Progenitor cell of endocrine pancreas (in vitro differentiated cells): ENCODE data around the gene SMCO2. TPM values are rescaled to one million over a fixed set of nuclear protein-coding genes. Genes with fewer than 3 reads are reported as not detected.

Experiments
- DNase-seq: peaks from one replicate; pipeline ENCODE4 v3.0.0; 2021; ENCODE audit warnings: low spot score; ENCODE audit not compliant: unreplicated experiment
- H3K27ac Mint-ChIP-seq: 2 replicates; pipeline ENCODE4 v1.8.0; 2021; ENCODE audit warnings: mild to moderate bottlenecking, moderate library complexity, mixed read lengths
- H3K27me3 Mint-ChIP-seq: 2 replicates; pipeline ENCODE4 v1.8.0; 2021; ENCODE audit warnings: mixed read lengths
- H3K36me3 Mint-ChIP-seq: 2 replicates; pipeline ENCODE4 v1.8.0; 2022; ENCODE audit warnings: mixed read lengths; ENCODE audit not compliant: insufficient read depth
- H3K4me1 Mint-ChIP-seq: 2 replicates; pipeline ENCODE4 v1.8.0; 2021; ENCODE audit warnings: low read depth, mixed read lengths
- H3K4me3 Mint-ChIP-seq: 2 replicates; pipeline ENCODE4 v1.8.0; 2021; ENCODE audit warnings: low read depth, mild to moderate bottlenecking, moderate library complexity, mixed read lengths
- H3K9me3 Mint-ChIP-seq: 2 replicates; pipeline ENCODE4 v1.8.0; 2021; ENCODE audit warnings: low read depth, mixed read lengths
- total RNA-seq: library from RNA; stranded (reverse); gene quantifications from 2 replicates; pipeline ENCODE4 v1.2.1, GENCODE V29; 2021
- TF ChIP-seq, protein P1 (sequence below): fragments of 200-600 bp; sonication (generic); IDR thresholded peaks from one replicate; pipeline ENCODE4 v1.5.0; 2021; ENCODE audit warnings: antibody characterized with exemption, mild to moderate bottlenecking; ENCODE audit not compliant: unreplicated experiment

SMCO2 gene
- total RNA-seq, 1 donor from 2014 or later: 1.4 TPM

DNA sequence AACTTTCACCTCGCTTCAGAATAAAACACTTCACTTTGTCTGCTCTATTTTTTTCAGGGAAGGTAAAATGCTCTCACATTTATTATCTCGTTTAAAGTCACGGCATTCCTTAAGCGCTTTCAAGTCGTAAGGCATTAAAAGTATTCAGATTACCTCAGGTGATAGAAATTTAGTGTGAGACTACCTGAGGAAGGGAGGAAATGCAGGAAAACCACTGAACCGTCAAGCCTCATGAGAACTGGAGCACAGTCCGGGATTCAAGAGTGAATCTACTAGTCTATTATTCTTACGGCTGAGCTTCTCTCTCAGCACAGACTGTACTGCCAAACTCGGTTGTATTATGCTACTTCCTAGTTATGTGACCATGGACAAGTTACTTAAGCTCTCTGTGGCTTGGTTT is 69.1 kb downstream of the SMCO2 start:
- H3K27ac Mint-ChIP-seq: peak overlapping the region; percentile 42

DNA sequence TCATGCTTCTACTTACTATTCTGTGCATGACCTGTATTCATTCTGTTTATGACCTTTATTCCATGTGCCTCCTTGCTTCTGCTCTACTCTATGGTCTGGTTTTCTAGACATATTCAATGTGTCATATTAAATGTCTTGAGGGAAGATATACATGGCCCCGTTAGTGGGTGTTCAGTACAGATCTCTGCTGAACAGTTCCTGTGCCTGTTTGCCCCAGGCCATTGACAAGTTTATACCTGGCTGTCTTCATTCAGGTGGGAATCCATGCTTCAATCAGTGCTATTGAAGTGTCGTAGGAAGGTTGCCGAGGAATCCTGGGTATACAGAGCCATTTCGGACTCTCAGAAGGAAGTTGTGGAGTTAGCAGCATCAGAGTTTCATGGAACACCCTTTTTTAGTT is 70.1 kb downstream of the SMCO2 start:
- Mint-ChIP-seq H3K27me3 (peaks cover 16% of the 10 kb centered on the region), H3K4me3 (no peak overlapping the region), H3K36me3 (no peaks in the 10 kb centered on the region), H3K27ac (no peak overlapping the region), H3K4me1 (peaks cover 16% of the 10 kb centered on the region), H3K9me3 (no peaks in the 10 kb centered on the region)
- DNase-seq: no peak
- TF ChIP-seq, protein P1, sequence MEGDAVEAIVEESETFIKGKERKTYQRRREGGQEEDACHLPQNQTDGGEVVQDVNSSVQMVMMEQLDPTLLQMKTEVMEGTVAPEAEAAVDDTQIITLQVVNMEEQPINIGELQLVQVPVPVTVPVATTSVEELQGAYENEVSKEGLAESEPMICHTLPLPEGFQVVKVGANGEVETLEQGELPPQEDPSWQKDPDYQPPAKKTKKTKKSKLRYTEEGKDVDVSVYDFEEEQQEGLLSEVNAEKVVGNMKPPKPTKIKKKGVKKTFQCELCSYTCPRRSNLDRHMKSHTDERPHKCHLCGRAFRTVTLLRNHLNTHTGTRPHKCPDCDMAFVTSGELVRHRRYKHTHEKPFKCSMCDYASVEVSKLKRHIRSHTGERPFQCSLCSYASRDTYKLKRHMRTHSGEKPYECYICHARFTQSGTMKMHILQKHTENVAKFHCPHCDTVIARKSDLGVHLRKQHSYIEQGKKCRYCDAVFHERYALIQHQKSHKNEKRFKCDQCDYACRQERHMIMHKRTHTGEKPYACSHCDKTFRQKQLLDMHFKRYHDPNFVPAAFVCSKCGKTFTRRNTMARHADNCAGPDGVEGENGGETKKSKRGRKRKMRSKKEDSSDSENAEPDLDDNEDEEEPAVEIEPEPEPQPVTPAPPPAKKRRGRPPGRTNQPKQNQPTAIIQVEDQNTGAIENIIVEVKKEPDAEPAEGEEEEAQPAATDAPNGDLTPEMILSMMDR: no peak

More for the DNA sequence above, 69.1 kb downstream of the SMCO2 start:
- Mint-ChIP-seq H3K36me3 (no peaks in the 10 kb centered on the region), H3K9me3 (no peaks in the 10 kb centered on the region), H3K27me3 (peaks cover 10% of the 10 kb centered on the region), H3K4me1 (peaks cover 20% of the 10 kb centered on the region), H3K4me3 (no peak overlapping the region)
- no peak for DNase-seq
- TF ChIP-seq, protein P1: no peak

DNA sequence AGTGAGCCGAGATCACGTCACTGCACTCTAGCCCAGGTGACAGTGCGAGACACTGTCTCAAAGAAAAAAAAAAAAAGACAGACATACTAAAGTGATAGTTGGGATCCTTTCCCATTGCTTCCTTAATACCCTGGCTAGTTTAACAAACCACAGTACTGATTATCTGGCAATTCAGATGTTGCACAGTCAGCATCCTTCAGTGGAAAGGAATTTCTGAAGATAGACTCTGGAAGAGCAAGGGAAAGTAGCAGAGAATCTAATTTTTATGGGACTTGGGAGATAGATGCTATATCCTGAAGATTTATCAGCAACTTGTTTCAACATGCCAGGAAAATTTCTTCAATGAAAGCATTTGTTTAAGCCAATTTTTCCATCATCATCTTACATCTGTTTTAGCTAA is 71.0 kb downstream of the SMCO2 start:
- no peak for DNase-seq
- peaks cover 16% of the 10 kb centered on the region for H3K27me3 Mint-ChIP-seq
- TF ChIP-seq, protein P1: no peak
- no peaks in the 10 kb centered on the region for H3K36me3 Mint-ChIP-seq
- no peak overlapping the region for H3K4me3 Mint-ChIP-seq
- H3K9me3 Mint-ChIP-seq: no peaks in the 10 kb centered on the region
- peaks cover 19% of the 10 kb centered on the region for H3K4me1 Mint-ChIP-seq
- no peak overlapping the region for H3K27ac Mint-ChIP-seq

DNA sequence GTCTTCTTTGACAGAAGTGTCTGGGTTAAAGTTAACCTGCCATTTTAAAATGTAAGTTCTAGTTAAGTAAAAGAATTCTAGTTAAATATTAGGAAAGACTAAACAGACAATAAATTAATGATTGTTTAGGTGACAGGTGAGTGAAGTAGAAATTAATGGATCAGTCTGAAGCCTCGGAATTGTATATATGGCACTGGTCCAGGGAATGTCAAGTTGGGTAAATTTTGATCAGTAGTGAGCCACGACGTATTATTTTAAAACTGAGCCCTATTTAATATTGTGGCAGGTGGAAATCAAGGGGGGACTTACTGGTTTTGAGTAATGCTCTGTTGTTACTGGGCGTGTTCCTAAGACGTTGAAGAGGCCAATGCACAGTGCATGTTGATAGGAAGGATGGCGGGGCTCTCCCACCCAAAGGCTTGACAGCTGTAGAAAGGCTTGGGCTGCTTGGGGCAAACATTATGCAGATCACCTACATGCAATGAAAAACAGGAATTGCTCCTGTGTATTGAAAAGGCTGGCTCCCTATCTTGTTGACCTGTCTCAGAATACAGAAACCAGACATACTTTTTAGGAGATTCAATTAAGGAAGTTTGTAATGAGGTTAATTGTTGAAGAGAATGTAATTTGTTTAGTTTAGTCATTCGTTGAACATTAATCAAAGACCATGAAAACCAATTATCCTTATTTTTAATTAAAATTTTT is 71.6 kb downstream of the SMCO2 start:
- no peak for DNase-seq
- no peaks in the 10 kb centered on the region for H3K9me3 Mint-ChIP-seq
- H3K4me3 Mint-ChIP-seq: no peak overlapping the region
- TF ChIP-seq, protein P1: no peak
- no peak overlapping the region for H3K27ac Mint-ChIP-seq
- peaks cover 21% of the 10 kb centered on the region for H3K4me1 Mint-ChIP-seq
- H3K27me3 Mint-ChIP-seq: peaks cover 16% of the 10 kb centered on the region
- H3K36me3 Mint-ChIP-seq: no peaks in the 10 kb centered on the region

DNA sequence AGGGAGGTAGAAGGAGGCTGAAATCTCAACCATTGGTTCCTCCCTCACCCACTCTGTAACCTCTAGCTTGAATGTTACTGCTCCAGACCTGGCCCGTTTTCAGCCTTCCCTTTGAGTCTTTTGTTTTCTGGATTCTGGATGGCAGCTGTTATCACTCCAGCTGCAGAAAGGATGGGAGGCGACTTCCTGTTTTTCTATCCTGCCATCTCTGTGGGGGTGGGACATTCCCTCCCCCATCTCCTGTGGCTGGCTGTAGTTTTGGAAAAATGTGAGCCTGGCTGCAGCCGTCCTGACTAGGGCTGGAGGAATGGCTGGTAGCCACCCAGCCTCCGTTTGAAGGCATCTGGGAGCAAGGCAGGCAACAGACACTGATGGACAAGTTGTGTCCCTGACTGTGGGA is 74.5 kb downstream of the SMCO2 start:
- H3K36me3 Mint-ChIP-seq: no peaks in the 10 kb centered on the region
- H3K4me1 Mint-ChIP-seq: peaks cover 33% of the 10 kb centered on the region
- H3K9me3 Mint-ChIP-seq: no peaks in the 10 kb centered on the region
- no peak for DNase-seq
- TF ChIP-seq, protein P1: no peak
- no peak overlapping the region for H3K27ac Mint-ChIP-seq
- H3K4me3 Mint-ChIP-seq: no peak overlapping the region
- H3K27me3 Mint-ChIP-seq: peaks cover 16% of the 10 kb centered on the region
